Small intestine (tissue), 7 donors: ENCODE data around the gene TRPM1. TPM values are rescaled to one million over a fixed set of nuclear protein-coding genes. Genes with fewer than 3 reads are reported as not detected.
A peak's percentile ranks its signal among the peaks of the same experiment; 100 is the strongest.

Experiments
- DNase-seq, 2 donors: peaks; one replicate each; pipeline versions ENCODE4 v3.0.0 to v3.0.0-alpha.2; 2013
- FAIRE-seq: peaks from 2 replicates; lab custom pipeline; 2012; peaks lifted over from hg19 to GRCh38; lab: Jason Lieb, UNC
- H3K27ac ChIP-seq, 3 donors: one replicate each; pipeline ENCODE4 v1.5.1; 2013; ENCODE audit warnings: low read length in 2 of 3, mild to moderate bottlenecking in 2 of 3, control low read depth in 1 of 3, inconsistent platforms in 1 of 3, low read depth in 1 of 3, moderate library complexity in 1 of 3
- H3K27me3 ChIP-seq, 3 donors: one replicate each; pipeline ENCODE4 v1.6.1; 2013; ENCODE audit warnings: low read length in 3 of 3, inconsistent platforms in 1 of 3; ENCODE audit not compliant: control insufficient read depth in 3 of 3, insufficient read depth in 3 of 3
- H3K36me3 ChIP-seq, 3 donors: one replicate each; pipeline ENCODE4 v1.6.1; 2013; ENCODE audit warnings: low read length in 3 of 3, inconsistent platforms in 1 of 3, low read depth in 1 of 3, mild to moderate bottlenecking in 1 of 3, moderate library complexity in 1 of 3; ENCODE audit not compliant: control insufficient read depth in 3 of 3, insufficient read depth in 2 of 3
- H3K4me1 ChIP-seq, 3 donors: one replicate each; pipeline ENCODE4 v1.6.1; 2013; ENCODE audit warnings: low read length in 2 of 3, inconsistent platforms in 1 of 3, low read depth in 1 of 3, mild to moderate bottlenecking in 1 of 3, moderate library complexity in 1 of 3; ENCODE audit not compliant: control insufficient read depth in 3 of 3, insufficient read depth in 2 of 3
- H3K4me3 ChIP-seq, 3 donors: one replicate each; pipeline ENCODE4 v1.5.1; 2013; ENCODE audit warnings: low read length in 3 of 3, control low read depth in 1 of 3, inconsistent platforms in 1 of 3, low read depth in 1 of 3, mild to moderate bottlenecking in 1 of 3, moderate library complexity in 1 of 3
- H3K9me3 ChIP-seq, 2 donors: one replicate each; pipeline ENCODE4 v1.6.1; 2013; ENCODE audit warnings: low read depth in 1 of 2, low read length in 1 of 2; ENCODE audit not compliant: control insufficient read depth in 2 of 2, insufficient read depth in 1 of 2
- WGBS, 3 donors: extraction: QIAGEN DNeasy Blood & Tissue Kit; methylation state at CpG; one replicate each; pipeline ENCODE4 v1.1.7; 2013; 5-methylcytosine and 5-hydroxymethylcytosine counted together
- polyA plus RNA-seq, 4 donors: library from polyadenylated mRNA; stranded (reverse) in 3 of 4; unstranded in 1 of 4; fragments of 200-250 nt in 3 of 4; fragments of 120-200 nt in 1 of 4; gene quantifications; one replicate each; pipeline versions ENCODE4 v1.2.1 to v1.2.3, GENCODE V29; 2013
- donor health status: healthy with polysubstance abuse.
- donor health status: control.
- donor health status: control.
- donor health status: Bipolar disorder and iron deficiency.
- donor health status: healthy.

Gene TRPM1
- polyA plus RNA-seq, 4 donors: under 0.01 TPM; not detected in 3

DNA sequence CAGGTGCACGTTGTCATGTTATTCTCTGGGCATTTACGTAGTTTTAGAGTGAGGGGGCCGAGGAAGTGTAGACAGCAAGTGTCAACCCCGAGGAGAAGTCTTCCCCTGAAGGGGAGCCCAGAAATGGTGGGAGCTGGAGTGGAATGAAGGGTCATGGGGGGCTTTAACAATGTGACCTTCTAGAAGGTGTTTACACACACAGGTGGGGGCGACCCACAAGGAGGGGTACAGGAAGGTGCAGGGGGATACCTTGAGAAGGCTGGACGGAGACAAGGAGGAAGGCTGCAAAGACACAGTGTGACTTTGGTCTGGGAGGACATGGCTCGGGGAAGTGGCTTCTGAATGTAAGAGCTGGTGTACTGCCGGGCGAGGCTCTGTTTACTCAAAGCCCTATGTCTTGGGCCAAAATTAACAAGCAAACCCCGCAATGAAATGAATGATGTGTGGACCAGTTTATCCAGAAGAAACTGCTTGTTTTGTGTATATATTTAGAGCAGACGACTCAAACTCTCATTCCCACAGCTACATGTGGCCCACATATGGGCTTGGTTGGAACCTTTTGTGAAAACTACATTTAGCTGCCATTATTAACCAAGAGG is 18.7 kb downstream of the TRPM1 start:
- Histone ChIP-seq H3K4me1 (peaks cover 0 to 3% (median 0%) of the 10 kb centered on the region in 3 donors), H3K27ac (no peak overlapping the region), H3K36me3 (no peaks in the 10 kb centered on the region), H3K27me3 (no peaks in the 10 kb centered on the region), H3K9me3 (no peaks in the 10 kb centered on the region), H3K4me3 (no peak overlapping the region)
- FAIRE-seq: no peak
- WGBS, 3 donors: 52 to 63% (median 61%) methylated on average over 11 of the region's 11 CpGs
- no peak for DNase-seq

DNA sequence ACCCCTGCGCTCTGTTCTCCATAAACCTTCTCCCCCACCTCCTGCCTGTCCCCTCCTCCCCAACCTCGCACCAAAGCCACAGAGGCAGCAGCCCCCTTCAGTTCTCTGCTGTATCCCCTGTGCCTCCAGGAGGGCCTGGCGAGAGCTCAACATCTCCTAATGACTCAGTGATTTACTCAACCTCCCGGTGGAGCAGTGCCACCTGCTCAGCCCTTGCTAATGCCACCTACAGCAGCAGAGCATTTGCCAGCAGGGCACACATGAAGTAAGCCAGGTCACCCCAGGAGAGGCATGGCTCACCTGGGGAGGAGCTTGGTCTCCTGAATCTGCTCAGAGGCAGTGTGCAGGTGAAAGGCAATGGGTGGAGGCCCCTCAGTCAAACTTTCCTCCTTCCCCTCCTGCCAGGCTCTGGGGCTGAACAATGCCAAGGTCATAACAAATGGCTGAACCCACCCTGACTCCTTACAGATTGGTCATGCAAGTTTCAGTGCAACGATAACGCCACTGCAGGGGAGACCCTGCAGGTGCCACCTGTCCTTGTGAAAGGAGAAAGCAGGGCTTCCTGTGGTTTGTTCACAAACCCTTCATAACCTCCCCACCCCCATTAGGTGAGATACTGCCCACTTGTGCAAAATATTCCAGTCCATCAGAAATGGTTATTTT is 19.8 kb downstream of the TRPM1 start:
- FAIRE-seq (no peak), DNase-seq (no peak)
- H3K36me3 ChIP-seq: no peaks in the 10 kb centered on the region

DNA sequence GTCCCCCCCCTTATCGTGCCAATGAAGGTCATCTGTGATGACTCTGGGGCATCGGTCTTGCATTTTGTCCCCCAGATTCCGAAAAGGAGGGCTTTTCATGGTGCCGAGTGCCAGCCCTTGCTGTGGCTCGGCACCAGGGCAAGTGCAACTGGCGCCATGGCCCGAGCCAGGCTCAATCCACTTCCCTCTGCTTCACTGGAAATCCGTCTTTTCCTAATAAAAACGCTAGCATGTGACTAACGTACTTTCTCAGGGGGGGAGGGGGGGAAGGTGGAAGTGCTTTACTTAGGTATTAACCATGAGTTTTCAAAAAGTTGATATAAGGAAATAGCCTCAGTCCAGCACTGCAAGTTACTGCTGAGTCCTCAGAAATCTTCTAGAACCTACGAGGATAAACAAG is 20.5 kb downstream of the TRPM1 start:
- WGBS, 3 donors: 52 to 72% (median 60%) methylated on average over 11 of the region's 11 CpGs
- Histone ChIP-seq H3K9me3 (no peaks in the 10 kb centered on the region), H3K4me1 (peaks cover 0 to 3% (median 0%) of the 10 kb centered on the region in 3 donors), H3K36me3 (no peaks in the 10 kb centered on the region), H3K27me3 (no peaks in the 10 kb centered on the region), H3K27ac (no peak overlapping the region), H3K4me3 (no peak overlapping the region)
- FAIRE-seq (no peak), DNase-seq (no peak)

More for the DNA sequence above, 19.8 kb downstream of the TRPM1 start:
- peaks cover 0 to 3% (median 0%) of the 10 kb centered on the region in 3 donors for H3K4me1 ChIP-seq
- H3K4me3 ChIP-seq: no peak overlapping the region
- H3K9me3 ChIP-seq: no peaks in the 10 kb centered on the region
- H3K27ac ChIP-seq: no peak overlapping the region
- H3K27me3 ChIP-seq: no peaks in the 10 kb centered on the region
- WGBS, 3 donors: 57 to 70% (median 65%) methylated on average over 6 of the region's 6 CpGs

DNA sequence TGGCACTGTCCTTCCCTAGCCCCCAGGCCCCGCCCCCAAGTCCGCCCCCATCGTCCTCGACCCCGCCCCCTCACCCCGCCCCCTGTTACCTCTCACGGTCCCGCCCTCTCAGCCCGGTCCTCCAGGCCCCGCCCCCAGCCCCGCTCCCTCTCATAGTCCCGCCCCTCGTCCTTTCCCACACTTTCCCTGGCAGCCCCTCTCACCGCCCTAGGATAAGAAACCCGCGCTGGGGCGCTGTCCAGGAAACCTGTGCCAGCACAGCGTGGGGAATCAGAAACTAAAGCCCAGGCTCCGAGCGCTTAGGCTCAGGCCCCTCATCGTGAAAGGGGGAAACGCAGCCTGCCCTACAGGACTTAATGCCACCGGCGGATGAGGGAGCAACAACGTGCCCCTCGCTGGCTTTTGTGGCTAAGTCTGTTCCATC is 20.9 kb downstream of the TRPM1 start:
- FAIRE-seq: no peak

DNA sequence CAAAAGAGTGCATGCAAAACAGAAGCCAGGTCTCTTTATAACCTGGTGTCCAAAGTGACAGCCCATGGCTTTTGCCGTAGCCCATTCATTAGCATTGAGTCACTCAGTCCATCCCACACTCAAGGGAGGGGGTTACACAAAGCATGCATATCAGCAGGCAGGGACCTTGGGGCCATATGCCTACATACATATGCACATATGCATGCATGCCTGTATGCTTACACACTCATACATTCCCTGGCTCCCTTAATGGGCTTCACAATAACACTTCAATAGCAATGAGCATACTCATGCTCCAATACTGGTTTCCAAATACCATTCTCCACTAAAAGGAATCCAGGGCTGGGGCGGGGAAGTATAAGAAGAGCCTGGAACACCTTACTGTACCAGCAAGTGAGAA is 22.0 kb downstream of the TRPM1 start:
- DNase-seq (no peak), FAIRE-seq (no peak)
- Histone ChIP-seq H3K4me3 (no peak overlapping the region), H3K9me3 (no peaks in the 10 kb centered on the region), H3K27ac (no peak overlapping the region), H3K36me3 (no peaks in the 10 kb centered on the region), H3K4me1 (peaks cover 0 to 3% (median 0%) of the 10 kb centered on the region in 3 donors), H3K27me3 (no peaks in the 10 kb centered on the region)
- 87 to 94% (median 88%) methylated on average over 2 of the region's 2 CpGs for WGBS, 3 donors

More for the DNA sequence above, 20.9 kb downstream of the TRPM1 start:
- no peaks in the 10 kb centered on the region for H3K27me3 ChIP-seq
- H3K36me3 ChIP-seq: no peaks in the 10 kb centered on the region
- H3K27ac ChIP-seq: no peak overlapping the region
- peak; percentile 21 to 37 for DNase-seq
- H3K9me3 ChIP-seq: no peaks in the 10 kb centered on the region
- 16 to 39% (median 29%) methylated on average over 20 to 26 of the region's 26 CpGs for WGBS, 3 donors
- H3K4me3 ChIP-seq: no peak overlapping the region
- peaks cover 0 to 3% (median 0%) of the 10 kb centered on the region in 3 donors for H3K4me1 ChIP-seq

DNA sequence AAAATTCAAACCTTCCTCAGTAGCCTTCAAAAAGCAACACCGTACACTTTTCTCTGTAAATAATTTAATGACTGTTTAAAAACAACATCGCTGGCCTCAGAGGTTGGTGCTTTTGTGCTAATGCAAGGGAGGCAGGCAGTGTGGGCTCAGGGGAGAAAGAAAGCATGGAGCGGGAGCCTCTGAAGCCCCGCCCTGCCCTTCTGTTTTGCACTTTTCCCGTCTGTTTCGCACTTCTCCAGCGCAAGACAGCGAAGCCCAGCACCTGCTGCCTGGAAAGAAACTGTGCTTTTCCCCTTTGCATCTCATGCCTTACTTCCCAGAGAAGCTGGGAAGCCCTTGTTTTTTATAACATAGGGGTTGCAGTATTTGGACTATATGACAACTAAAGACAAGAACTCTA is 23.1 kb downstream of the TRPM1 start:
- DNase-seq: no peak
- no peak overlapping the region for H3K27ac ChIP-seq
- no peak overlapping the region for H3K4me3 ChIP-seq
- no peak for FAIRE-seq
- H3K27me3 ChIP-seq: no peaks in the 10 kb centered on the region
- whole genome bisulfite sequencing, 3 donors: 71 to 76% (median 71%) methylated on average over 8 of the region's 8 CpGs
- no peaks in the 10 kb centered on the region for H3K36me3 ChIP-seq
- H3K9me3 ChIP-seq: no peaks in the 10 kb centered on the region
- peaks cover 0 to 3% (median 0%) of the 10 kb centered on the region in 3 donors for H3K4me1 ChIP-seq

DNA sequence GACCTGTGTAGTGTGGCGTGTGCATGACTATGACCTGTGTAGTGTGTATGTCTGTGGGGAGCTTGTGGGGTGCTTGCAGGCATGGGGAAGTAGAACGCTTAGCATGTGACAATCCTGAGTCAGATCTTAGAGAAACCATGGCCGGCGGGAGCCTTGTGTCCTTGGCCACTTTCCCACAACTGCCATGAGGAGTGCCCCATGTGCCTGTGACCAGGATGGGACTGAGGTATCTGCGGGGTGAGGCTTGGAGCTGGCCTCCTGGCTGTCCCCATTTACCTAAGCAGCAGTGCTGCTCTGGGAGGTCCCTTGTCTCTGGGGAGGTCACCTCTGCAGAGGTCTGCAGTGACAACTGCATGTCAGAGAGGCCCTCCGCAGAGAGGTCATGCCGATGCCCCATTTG is 23.6 kb downstream of the TRPM1 start:
- no peaks in the 10 kb centered on the region for H3K36me3 ChIP-seq
- no peaks in the 10 kb centered on the region for H3K4me1 ChIP-seq
- WGBS, 3 donors: 75 to 88% (median 85%) methylated on average over 7 of the region's 7 CpGs
- no peak overlapping the region for H3K4me3 ChIP-seq
- no peaks in the 10 kb centered on the region for H3K9me3 ChIP-seq
- no peaks in the 10 kb centered on the region for H3K27me3 ChIP-seq
- DNase-seq (no peak), FAIRE-seq (no peak)
- H3K27ac ChIP-seq: no peak overlapping the region

DNA sequence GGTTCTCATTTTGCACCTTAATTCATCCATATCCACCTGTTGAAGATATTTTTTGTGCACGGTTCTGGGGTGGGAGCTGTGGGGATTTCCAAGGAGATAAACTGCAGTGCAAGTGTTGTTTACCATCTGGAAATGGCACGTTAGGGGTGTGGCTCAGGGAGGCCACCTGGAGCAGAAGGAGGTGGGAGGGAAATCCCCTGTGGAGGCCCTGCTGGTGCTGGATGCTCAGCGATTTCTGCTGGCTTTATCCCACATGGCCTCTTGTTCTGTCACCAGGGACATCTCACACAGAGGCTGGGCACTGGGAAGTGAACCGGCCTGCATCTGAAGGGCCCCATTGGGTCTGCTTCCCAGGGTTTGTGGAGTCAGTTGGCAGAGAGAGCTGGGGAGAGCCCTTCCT is 24.3 kb downstream of the TRPM1 start:
- Histone ChIP-seq H3K36me3 (no peaks in the 10 kb centered on the region), H3K27ac (no peak overlapping the region), H3K4me3 (no peak overlapping the region), H3K9me3 (no peaks in the 10 kb centered on the region), H3K27me3 (no peaks in the 10 kb centered on the region), H3K4me1 (no peaks in the 10 kb centered on the region)
- FAIRE-seq (no peak), DNase-seq (peak in 1 of 2 donors; percentile 39)
- WGBS, 3 donors: 7 to 48% (median 9%) methylated on average over 4 of the region's 4 CpGs
